Measurements from ENCODE around the gene SORCS1. TPM values are rescaled to one million over a fixed set of nuclear protein-coding genes. Genes with fewer than 3 reads are reported as not detected.

The SORCS1 gene
- polyA plus RNA-seq, 1 of the 3 experiments (the other 2 are of a cell fraction), result 0.66 TPM

GRCh38 chr10:106682175-106682574, 482.3 kb downstream of the SORCS1 start:
- H3K9ac ChIP-seq, result no peak overlapping the region
- TF ChIP-seq ELF1 (IDR thresholded peaks at IDR 0.05) (no peak), RAD21 (IDR thresholded peaks at IDR 0.05; ENCODE audit: low read length) (peak; percentile 8; the same call in 1 of the 2 replicates)
- no peaks in the 10 kb centered on the region for H3F3A ChIP-seq (replicated peaks; ENCODE audit: insufficient read depth)
- no peaks in the 10 kb centered on the region for H3K79me2 ChIP-seq (ENCODE audit: insufficient read depth)
- peaks cover 0 to 2% of the 10 kb centered on the region in 2 experiments for H3K36me3 ChIP-seq (replicated peaks in 1 of 2; ENCODE audit: control insufficient read depth in 1 of 2, insufficient read depth in 2 of 2, low read length in 1 of 2)
- H2AFZ ChIP-seq (ENCODE audit: low read depth), result no peak overlapping the region
- H3K27ac ChIP-seq (ENCODE audit: low read depth in 2 of 2, low read length in 1 of 2), result no peak overlapping the region
- H3K4me1 ChIP-seq (ENCODE audit: control insufficient read depth in 1 of 2, insufficient read depth in 2 of 2, low read depth in 1 of 2, low read length in 1 of 2), result no peaks in the 10 kb centered on the region
- DNase-seq, result no peak
- H4K20me1 ChIP-seq (ENCODE audit: insufficient read depth), result no peaks in the 10 kb centered on the region
- no peak overlapping the region for H3K4me2 ChIP-seq
- POLR2A ChIA-PET, result no interaction called here
- no peaks in the 10 kb centered on the region for H3K9me3 ChIP-seq
- no peak overlapping the region for H3K4me3 ChIP-seq (ENCODE audit: low read depth in 2 of 2, low read length in 1 of 2)
- no peaks in the 10 kb centered on the region for H3K27me3 ChIP-seq (ENCODE audit: insufficient read depth)
- CTCF ChIA-PET, result interaction anchor here (2.1 kb wide), 1 partner anchor 23 kb away, joined by 7 read pairs; no protein-coding TSS in a partner anchor
- no peaks in the 10 kb centered on the region for H3K9me2 ChIP-seq

- ChIA-PET CTCF (interaction anchor here (0.9 to 1.6 kb wide), 4 partner anchors 10 to 26 kb away, joined by 3 to 4 read pairs (median 4); no protein-coding TSS in a partner anchor), POLR2A (no interaction called here)
- no peaks in the 10 kb centered on the region for H3K27me3 ChIP-seq (ENCODE audit: insufficient read depth)
- no peak overlapping the region for H3K4me2 ChIP-seq
- no peaks in the 10 kb centered on the region for H3K9me2 ChIP-seq
- no peaks in the 10 kb centered on the region for H3K4me1 ChIP-seq (ENCODE audit: control insufficient read depth in 1 of 2, insufficient read depth in 2 of 2, low read depth in 1 of 2, low read length in 1 of 2)
- TF ChIP-seq ELF1 (IDR thresholded peaks at IDR 0.05), result no peak
- no peak for TF ChIP-seq GABPA (IDR thresholded peaks at IDR 0.05; ENCODE audit: low read depth)
- TF ChIP-seq EZH2phosphoT487 (IDR thresholded peaks at IDR 0.05; ENCODE audit: borderline replicate concordance, low read depth), result no peak
- no peak for TF ChIP-seq CHD2 (IDR thresholded peaks at IDR 0.05; ENCODE audit: low read length, partially characterized antibody)
- no peak for TF ChIP-seq SMC3 (IDR thresholded peaks at IDR 0.05; ENCODE audit: low read depth, low read length)
- no peak for TF ChIP-seq RFX5 (IDR thresholded peaks at IDR 0.05; ENCODE audit: low read length)
- no peak for TF ChIP-seq RAD21 (IDR thresholded peaks at IDR 0.05; ENCODE audit: low read length)
- TF ChIP-seq EP300 (IDR thresholded peaks at IDR 0.05; ENCODE audit: borderline replicate concordance in 1 of 2, low read depth in 1 of 2, low read length in 1 of 2), result no peak
- no peak for TF ChIP-seq TCF12 (IDR thresholded peaks at IDR 0.05)
- no peak for TF ChIP-seq YY1 (IDR thresholded peaks at IDR 0.05; ENCODE audit: low read depth)
- no peak for TF ChIP-seq PBX3 (IDR thresholded peaks at IDR 0.05)
- TF ChIP-seq REST (IDR thresholded peaks at IDR 0.05; ENCODE audit: low read depth, low read length), result no peak
- H3K27ac ChIP-seq (ENCODE audit: low read depth in 2 of 2, low read length in 1 of 2), result no peak overlapping the region
- H3K9ac ChIP-seq, result no peak overlapping the region
- H4K20me1 ChIP-seq (ENCODE audit: insufficient read depth), result no peaks in the 10 kb centered on the region
- WGBS (ENCODE audit: low lambda C conversion rate), result 27% methylated on average over 2 of the region's 2 CpGs
- peaks cover 0 to 2% of the 10 kb centered on the region in 2 experiments for H3K36me3 ChIP-seq (replicated peaks in 1 of 2; ENCODE audit: control insufficient read depth in 1 of 2, insufficient read depth in 2 of 2, low read length in 1 of 2)
- no peaks in the 10 kb centered on the region for H3F3A ChIP-seq (replicated peaks; ENCODE audit: insufficient read depth)
- H3K9me3 ChIP-seq, result no peaks in the 10 kb centered on the region
- no peaks in the 10 kb centered on the region for H3K79me2 ChIP-seq (ENCODE audit: insufficient read depth)
- DNase-seq, result no peak
- H2AFZ ChIP-seq (ENCODE audit: low read depth), result no peak overlapping the region
- H3K4me3 ChIP-seq (ENCODE audit: low read depth in 2 of 2, low read length in 1 of 2), result no peak overlapping the region
These were observed 484.4 kb downstream of the SORCS1 start for GRCh38 chr10:106680061-106680460.
